ENCODE measurements around the gene TBL2. TPM values are rescaled to one million over a fixed set of nuclear protein-coding genes. Genes with fewer than 3 reads are reported as not detected.

Gene TBL2
- polyA plus RNA-seq, 1 donor from 2014 or later: 38.6 TPM

DNA sequence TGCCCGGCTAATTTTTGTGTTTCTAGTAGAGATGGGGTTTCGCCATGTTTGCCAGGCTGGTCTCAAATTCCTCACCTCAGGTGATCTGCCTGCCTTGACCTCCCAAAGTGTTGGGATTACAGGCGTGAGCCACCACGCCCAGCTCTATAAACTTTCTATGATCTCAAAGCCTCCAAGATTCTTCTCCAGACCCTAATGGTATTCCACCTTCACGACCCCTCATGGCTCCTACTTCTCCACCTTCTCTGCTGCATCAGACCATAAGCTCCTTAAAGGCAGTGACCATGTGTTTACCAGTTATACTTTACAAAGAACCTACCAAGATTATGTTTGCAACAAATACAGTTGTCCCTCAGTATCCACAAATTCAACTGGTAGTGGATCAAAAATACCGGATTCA, 46.2 kb downstream of the TBL2 start:
- Histone ChIP-seq H3K27ac (ENCODE audit: low read length) (no peak overlapping the region), H3K4me3 (ENCODE audit: low read length) (no peak overlapping the region), H3K4me2 (ENCODE audit: low read length) (no peak overlapping the region), H3K9me2 (ENCODE audit: insufficient read depth, low read length) (no peaks in the 10 kb centered on the region), H3K27me3 (ENCODE audit: insufficient read depth, low read depth, low read length) (no peaks in the 10 kb centered on the region), H3K9me3 (ENCODE audit: low read length) (no peaks in the 10 kb centered on the region), H3K9ac (ENCODE audit: low read length) (no peak overlapping the region), H4K20me1 (ENCODE audit: insufficient read depth) (no peaks in the 10 kb centered on the region), H3F3A (ENCODE audit: insufficient read depth, low read length, poor library complexity, severe bottlenecking) (no peaks in the 10 kb centered on the region), H2AFZ (ENCODE audit: low read depth, low read length) (no peak overlapping the region), H3K79me2 (replicated peaks; ENCODE audit: insufficient read depth, low read length) (no peaks in the 10 kb centered on the region), H3K36me3 (ENCODE audit: insufficient read depth, low read length) (no peaks in the 10 kb centered on the region)
- TF ChIP-seq POLR2AphosphoS5 (IDR thresholded peaks at IDR 0.05): no peak
- TF ChIP-seq CTCF (IDR thresholded peaks at IDR 0.05; ENCODE audit: poor library complexity, severe bottlenecking): no peak
- no peak for TF ChIP-seq MXI1 (conservative IDR thresholded peaks at IDR 0.05; ENCODE audit: poor library complexity, severe bottlenecking)
- TF ChIP-seq EZH2 (IDR thresholded peaks at IDR 0.05; ENCODE audit: borderline replicate concordance, insufficient read depth, low read length, poor library complexity, severe bottlenecking): no peak
- no peak for TF ChIP-seq RAD21 (conservative IDR thresholded peaks at IDR 0.05)
- no peak for TF ChIP-seq SMC3 (conservative IDR thresholded peaks at IDR 0.05; ENCODE audit: poor library complexity)
- no peak for TF ChIP-seq EP300 (conservative IDR thresholded peaks at IDR 0.05; ENCODE audit: poor library complexity, severe bottlenecking)
- TF ChIP-seq REST (IDR thresholded peaks at IDR 0.05; ENCODE audit: borderline replicate concordance): no peak
- no peak for TF ChIP-seq TAF1 (IDR thresholded peaks at IDR 0.05; ENCODE audit: low read depth)

GRCh38 chr7:73530800-73531199, 47.6 kb downstream of the TBL2 start:
- H3K9me2 ChIP-seq (ENCODE audit: insufficient read depth, low read length): no peaks in the 10 kb centered on the region
- H4K20me1 ChIP-seq (ENCODE audit: insufficient read depth): no peaks in the 10 kb centered on the region
- no peaks in the 10 kb centered on the region for H3K27me3 ChIP-seq (ENCODE audit: insufficient read depth, low read depth, low read length)
- no peak overlapping the region for H2AFZ ChIP-seq (ENCODE audit: low read depth, low read length)
- no peaks in the 10 kb centered on the region for H3K79me2 ChIP-seq (replicated peaks; ENCODE audit: insufficient read depth, low read length)
- no peak overlapping the region for H3K4me2 ChIP-seq (ENCODE audit: low read length)
- H3K4me3 ChIP-seq (ENCODE audit: low read length): no peak overlapping the region
- TF ChIP-seq CTCF (IDR thresholded peaks at IDR 0.05; ENCODE audit: poor library complexity, severe bottlenecking) (no peak), POLR2AphosphoS5 (IDR thresholded peaks at IDR 0.05) (no peak), MXI1 (conservative IDR thresholded peaks at IDR 0.05; ENCODE audit: poor library complexity, severe bottlenecking) (no peak)
- no peaks in the 10 kb centered on the region for H3K36me3 ChIP-seq (ENCODE audit: insufficient read depth, low read length)
- no peak overlapping the region for H3K27ac ChIP-seq (ENCODE audit: low read length)
- no peak overlapping the region for H3K9ac ChIP-seq (ENCODE audit: low read length)
- H3K9me3 ChIP-seq (ENCODE audit: low read length): no peaks in the 10 kb centered on the region
- no peaks in the 10 kb centered on the region for H3F3A ChIP-seq (ENCODE audit: insufficient read depth, low read length, poor library complexity, severe bottlenecking)

Measured in neural cell (in vitro differentiated cells).